WTC11 (cell line): ENCODE data around the gene CDX2. TPM values are rescaled to one million over a fixed set of nuclear protein-coding genes. Genes with fewer than 3 reads are reported as not detected.

ENCODE experiments used
- ATAC-seq: fragments of 200-7000 bp; cut with Tn5 transposase; 2 replicates; pipeline ENCODE4 v1.10.0; 2021; ENCODE audit warnings: mild to moderate bottlenecking, moderate library complexity
- CTCF ChIA-PET: fragments of 300-600 bp; sonication (Branson Sonifier 250); formaldehyde crosslinking; loops from one replicate; lab custom pipeline; 2021; ENCODE audit warnings: antibody characterized with exemption; lab: Charles Lee
- POLR2A ChIA-PET: fragments of 350-600 bp; sonication (Branson Sonifier 250); formaldehyde crosslinking; loops from one replicate; lab custom pipeline; 2021; ENCODE audit warnings: antibody characterized with exemption; lab: Charles Lee
- DNase-seq: peaks from one replicate; pipeline ENCODE4 v3.0.0; 2021; ENCODE audit warnings: low spot score
- H3K27ac Mint-ChIP-seq: 2 replicates; pipeline ENCODE4 v1.8.0; 2021; ENCODE audit warnings: mixed read lengths
- H3K27me3 Mint-ChIP-seq: 2 replicates; pipeline ENCODE4 v1.8.0; 2021; ENCODE audit warnings: low read depth, mild to moderate bottlenecking, moderate library complexity, mixed read lengths
- H3K36me3 Mint-ChIP-seq: 2 replicates; pipeline ENCODE4 v1.8.0; 2021; ENCODE audit warnings: mixed read lengths
- H3K4me1 Mint-ChIP-seq: 2 replicates; pipeline ENCODE4 v1.8.0; 2022; ENCODE audit warnings: mixed read lengths
- H3K4me3 Mint-ChIP-seq: 2 replicates; pipeline ENCODE4 v1.8.0; 2021; ENCODE audit warnings: mild to moderate bottlenecking, moderate library complexity, mixed read lengths
- H3K9me3 Mint-ChIP-seq: 2 replicates; pipeline ENCODE4 v1.8.0; 2021; ENCODE audit warnings: mixed read lengths
- ARID4B ChIP-seq: sonication (generic); formaldehyde crosslinking; IDR thresholded peaks from 2 replicates; pipeline ENCODE4 v1.8.0; 2023; ENCODE audit warnings: missing genetic modification reagents, mild to moderate bottlenecking, borderline replicate concordance
- ATF2 ChIP-seq: sonication (generic); formaldehyde crosslinking; IDR thresholded peaks from 2 replicates; pipeline ENCODE4 v1.8.1; 2022; ENCODE audit warnings: low read depth, missing genetic modification reagents, borderline replicate concordance
- CREB1 ChIP-seq: sonication (generic); formaldehyde crosslinking; IDR thresholded peaks from 2 replicates; pipeline ENCODE4 v1.8.0; 2023; ENCODE audit warnings: mild to moderate bottlenecking, missing genetic modification reagents
- FOXJ3 ChIP-seq: sonication (generic); formaldehyde crosslinking; IDR thresholded peaks from 2 replicates; pipeline ENCODE4 v1.9.0; 2021; ENCODE audit warnings: missing genetic modification reagents, mild to moderate bottlenecking, borderline replicate concordance
- JAZF1 ChIP-seq: fragments of 250-450 bp; sonication (Bioruptor Pico); IDR thresholded peaks from 2 replicates; pipeline ENCODE4 v1.9.0; 2021; ENCODE audit warnings: moderate library complexity, mild to moderate bottlenecking, inconsistent platforms
- NFATC4 ChIP-seq: fragments of 250-450 bp; sonication (Bioruptor Pico); IDR thresholded peaks from 2 replicates; pipeline ENCODE4 v1.9.0; 2021; ENCODE audit warnings: mild to moderate bottlenecking
- NR3C1 ChIP-seq: sonication (generic); formaldehyde crosslinking; conservative IDR thresholded peaks from 2 replicates; pipeline ENCODE4 v1.8.1; 2023; ENCODE audit warnings: low read depth, mild to moderate bottlenecking, missing genetic modification reagents
- RORB ChIP-seq: fragments of 250-450 bp; sonication (Bioruptor Pico); IDR thresholded peaks from 2 replicates; pipeline ENCODE4 v1.9.0; 2021; ENCODE audit warnings: mild to moderate bottlenecking
- SP1 ChIP-seq: sonication (generic); formaldehyde crosslinking; conservative IDR thresholded peaks from 2 replicates; pipeline ENCODE4 v1.8.1; 2022; ENCODE audit warnings: missing genetic modification reagents
- ZBTB21 ChIP-seq: sonication (generic); formaldehyde crosslinking; IDR thresholded peaks from 2 replicates; pipeline ENCODE4 v1.8.1; 2023; ENCODE audit warnings: mild to moderate bottlenecking, missing genetic modification reagents, borderline replicate concordance
- total RNA-seq: library from RNA; stranded (reverse); gene quantifications from 3 replicates; pipeline ENCODE4 v1.2.3, GENCODE V29; 2021
- TF ChIP-seq, protein P1 (sequence below): sonication (generic); formaldehyde crosslinking; conservative IDR thresholded peaks from 2 replicates; pipeline ENCODE4 v1.8.1; 2023; ENCODE audit warnings: mild to moderate bottlenecking, low read depth, missing genetic modification reagents, moderate library complexity
- TF ChIP-seq, protein P2 (sequence below): fragments of 200-600 bp; IDR thresholded peaks from 2 replicates; pipeline ENCODE4 v1.8.0; 2022; ENCODE audit warnings: antibody characterized with exemption
- TF ChIP-seq, protein P3 (sequence below): sonication (generic); formaldehyde crosslinking; IDR thresholded peaks from 2 replicates; pipeline ENCODE4 v1.8.0; 2023; ENCODE audit warnings: mild to moderate bottlenecking, missing genetic modification reagents

CDX2 gene
- total RNA-seq, 1 experiment from 2014 or later, result 0.44 TPM

- no peak; the same call in 1 of the 2 replicates for ATAC-seq
- peaks cover 2% of the 10 kb centered on the region; the same call in 1 of the 2 replicates for H3K27me3 Mint-ChIP-seq
- peaks cover 8% of the 10 kb centered on the region for H3K4me1 Mint-ChIP-seq
- POLR2A ChIA-PET, result no interaction called here
- no peak overlapping the region for H3K4me3 Mint-ChIP-seq
- H3K36me3 Mint-ChIP-seq, result no peaks in the 10 kb centered on the region
- no peaks in the 10 kb centered on the region for H3K9me3 Mint-ChIP-seq
- CTCF ChIA-PET, result interaction anchor here (0.6 to 1.6 kb wide), 5 partner anchors 17 to 611 kb away, joined by 3 to 4 read pairs (median 3); no protein-coding TSS in a partner anchor
- no peak for DNase-seq
- TF ChIP-seq SP1 (CRISPR knock-in tag) (no peak), CREB1 (CRISPR knock-in tag) (no peak), ZBTB21 (CRISPR knock-in tag) (no peak)
- no peak overlapping the region for H3K27ac Mint-ChIP-seq
Observed at GRCh38 chr13:28001049-28001448, 31.9 kb upstream of the CDX2 start.

- ATAC-seq (peak; percentile 83), DNase-seq (no peak)
- Mint-ChIP-seq H3K36me3 (no peaks in the 10 kb centered on the region), H3K4me3 (no peak overlapping the region), H3K4me1 (peaks cover 8% of the 10 kb centered on the region), H3K27me3 (peaks cover 2% of the 10 kb centered on the region; the same call in 1 of the 2 replicates), H3K9me3 (no peaks in the 10 kb centered on the region), H3K27ac (no peak overlapping the region)
- POLR2A ChIA-PET, result no interaction called here
- CTCF ChIA-PET, result interaction anchor here (0.6 to 1.6 kb wide), 5 partner anchors 17 to 611 kb away, joined by 3 to 4 read pairs (median 3); no protein-coding TSS in a partner anchor
- TF ChIP-seq, protein P1, sequence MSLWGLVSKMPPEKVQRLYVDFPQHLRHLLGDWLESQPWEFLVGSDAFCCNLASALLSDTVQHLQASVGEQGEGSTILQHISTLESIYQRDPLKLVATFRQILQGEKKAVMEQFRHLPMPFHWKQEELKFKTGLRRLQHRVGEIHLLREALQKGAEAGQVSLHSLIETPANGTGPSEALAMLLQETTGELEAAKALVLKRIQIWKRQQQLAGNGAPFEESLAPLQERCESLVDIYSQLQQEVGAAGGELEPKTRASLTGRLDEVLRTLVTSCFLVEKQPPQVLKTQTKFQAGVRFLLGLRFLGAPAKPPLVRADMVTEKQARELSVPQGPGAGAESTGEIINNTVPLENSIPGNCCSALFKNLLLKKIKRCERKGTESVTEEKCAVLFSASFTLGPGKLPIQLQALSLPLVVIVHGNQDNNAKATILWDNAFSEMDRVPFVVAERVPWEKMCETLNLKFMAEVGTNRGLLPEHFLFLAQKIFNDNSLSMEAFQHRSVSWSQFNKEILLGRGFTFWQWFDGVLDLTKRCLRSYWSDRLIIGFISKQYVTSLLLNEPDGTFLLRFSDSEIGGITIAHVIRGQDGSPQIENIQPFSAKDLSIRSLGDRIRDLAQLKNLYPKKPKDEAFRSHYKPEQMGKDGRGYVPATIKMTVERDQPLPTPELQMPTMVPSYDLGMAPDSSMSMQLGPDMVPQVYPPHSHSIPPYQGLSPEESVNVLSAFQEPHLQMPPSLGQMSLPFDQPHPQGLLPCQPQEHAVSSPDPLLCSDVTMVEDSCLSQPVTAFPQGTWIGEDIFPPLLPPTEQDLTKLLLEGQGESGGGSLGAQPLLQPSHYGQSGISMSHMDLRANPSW (CRISPR knock-in tag), result no peak
- TF ChIP-seq NFATC4 (CRISPR knock-in tag) (no peak), CREB1 (CRISPR knock-in tag) (no peak)
Observed at GRCh38 chr13:28000567-28000966, 31.5 kb upstream of the CDX2 start.

DNA sequence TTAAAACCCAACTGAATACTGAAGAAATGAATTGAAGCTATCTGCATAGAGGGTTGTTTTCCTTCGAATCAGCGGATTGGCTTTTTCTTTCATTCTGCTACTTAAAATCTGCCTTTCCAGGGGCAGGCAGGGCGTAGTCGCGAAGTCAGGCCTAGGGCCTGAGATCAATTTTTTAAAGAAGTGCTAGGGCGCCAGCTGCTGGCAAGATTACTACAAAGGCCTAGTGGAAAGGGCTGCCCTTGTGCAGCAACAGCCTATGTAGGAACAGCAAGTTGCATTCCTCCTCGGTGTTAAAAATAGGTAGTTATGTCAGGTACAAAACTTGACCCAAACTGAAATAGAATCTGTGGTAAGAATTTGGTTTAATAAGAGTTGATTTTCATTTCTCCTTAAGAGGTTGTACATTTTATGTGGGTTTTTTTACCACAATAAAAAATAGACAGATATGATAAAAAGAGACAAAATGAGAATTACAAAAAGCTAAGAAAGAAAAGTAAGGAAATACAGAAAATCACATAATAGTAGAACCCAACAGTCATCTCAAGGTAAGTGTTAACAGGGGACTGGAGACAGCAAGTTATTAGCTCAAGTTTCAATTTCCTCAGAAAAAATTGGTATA, 28.9 kb upstream of the CDX2 start:
- DNase-seq (peak; percentile 76), ATAC-seq (peak; percentile 89)
- Mint-ChIP-seq H3K36me3 (no peaks in the 10 kb centered on the region), H3K27me3 (peaks cover 2% of the 10 kb centered on the region; the same call in 1 of the 2 replicates), H3K4me3 (no peak overlapping the region), H3K4me1 (peaks cover 8% of the 10 kb centered on the region), H3K9me3 (no peaks in the 10 kb centered on the region), H3K27ac (peak overlapping the region; percentile 58)
- ChIA-PET CTCF (interaction anchor here (0.5 to 1.8 kb wide), 6 partner anchors 9 to 517 kb away, joined by 3 to 8 read pairs (median 6); partner anchors contain the start of gene URAD), POLR2A (no interaction called here)
- TF ChIP-seq, protein P2, sequence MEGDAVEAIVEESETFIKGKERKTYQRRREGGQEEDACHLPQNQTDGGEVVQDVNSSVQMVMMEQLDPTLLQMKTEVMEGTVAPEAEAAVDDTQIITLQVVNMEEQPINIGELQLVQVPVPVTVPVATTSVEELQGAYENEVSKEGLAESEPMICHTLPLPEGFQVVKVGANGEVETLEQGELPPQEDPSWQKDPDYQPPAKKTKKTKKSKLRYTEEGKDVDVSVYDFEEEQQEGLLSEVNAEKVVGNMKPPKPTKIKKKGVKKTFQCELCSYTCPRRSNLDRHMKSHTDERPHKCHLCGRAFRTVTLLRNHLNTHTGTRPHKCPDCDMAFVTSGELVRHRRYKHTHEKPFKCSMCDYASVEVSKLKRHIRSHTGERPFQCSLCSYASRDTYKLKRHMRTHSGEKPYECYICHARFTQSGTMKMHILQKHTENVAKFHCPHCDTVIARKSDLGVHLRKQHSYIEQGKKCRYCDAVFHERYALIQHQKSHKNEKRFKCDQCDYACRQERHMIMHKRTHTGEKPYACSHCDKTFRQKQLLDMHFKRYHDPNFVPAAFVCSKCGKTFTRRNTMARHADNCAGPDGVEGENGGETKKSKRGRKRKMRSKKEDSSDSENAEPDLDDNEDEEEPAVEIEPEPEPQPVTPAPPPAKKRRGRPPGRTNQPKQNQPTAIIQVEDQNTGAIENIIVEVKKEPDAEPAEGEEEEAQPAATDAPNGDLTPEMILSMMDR, result 0 out of 2 replicates have a peak, but pooled peaks have one; percentile 22
- TF ChIP-seq FOXJ3 (CRISPR knock-in tag), result no peak
- TF ChIP-seq, all 79 proteins: peak for 1

- H3K4me3 Mint-ChIP-seq, result no peak overlapping the region
- no peak for ATAC-seq
- H3K4me1 Mint-ChIP-seq, result no peaks in the 10 kb centered on the region
- peaks cover 20% of the 10 kb centered on the region for H3K27me3 Mint-ChIP-seq
- POLR2A ChIA-PET, result no interaction called here
- H3K36me3 Mint-ChIP-seq, result no peaks in the 10 kb centered on the region
- CTCF ChIA-PET, result interaction anchor here (1.2 kb wide), 1 partner anchor 38 kb away, joined by 3 read pairs; no protein-coding TSS in a partner anchor
- no peaks in the 10 kb centered on the region for H3K9me3 Mint-ChIP-seq
- no peak overlapping the region for H3K27ac Mint-ChIP-seq
- no peak for DNase-seq
- no peak for TF ChIP-seq SP1 (CRISPR knock-in tag)
- TF ChIP-seq, protein P3, sequence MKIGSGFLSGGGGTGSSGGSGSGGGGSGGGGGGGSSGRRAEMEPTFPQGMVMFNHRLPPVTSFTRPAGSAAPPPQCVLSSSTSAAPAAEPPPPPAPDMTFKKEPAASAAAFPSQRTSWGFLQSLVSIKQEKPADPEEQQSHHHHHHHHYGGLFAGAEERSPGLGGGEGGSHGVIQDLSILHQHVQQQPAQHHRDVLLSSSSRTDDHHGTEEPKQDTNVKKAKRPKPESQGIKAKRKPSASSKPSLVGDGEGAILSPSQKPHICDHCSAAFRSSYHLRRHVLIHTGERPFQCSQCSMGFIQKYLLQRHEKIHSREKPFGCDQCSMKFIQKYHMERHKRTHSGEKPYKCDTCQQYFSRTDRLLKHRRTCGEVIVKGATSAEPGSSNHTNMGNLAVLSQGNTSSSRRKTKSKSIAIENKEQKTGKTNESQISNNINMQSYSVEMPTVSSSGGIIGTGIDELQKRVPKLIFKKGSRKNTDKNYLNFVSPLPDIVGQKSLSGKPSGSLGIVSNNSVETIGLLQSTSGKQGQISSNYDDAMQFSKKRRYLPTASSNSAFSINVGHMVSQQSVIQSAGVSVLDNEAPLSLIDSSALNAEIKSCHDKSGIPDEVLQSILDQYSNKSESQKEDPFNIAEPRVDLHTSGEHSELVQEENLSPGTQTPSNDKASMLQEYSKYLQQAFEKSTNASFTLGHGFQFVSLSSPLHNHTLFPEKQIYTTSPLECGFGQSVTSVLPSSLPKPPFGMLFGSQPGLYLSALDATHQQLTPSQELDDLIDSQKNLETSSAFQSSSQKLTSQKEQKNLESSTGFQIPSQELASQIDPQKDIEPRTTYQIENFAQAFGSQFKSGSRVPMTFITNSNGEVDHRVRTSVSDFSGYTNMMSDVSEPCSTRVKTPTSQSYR (CRISPR knock-in tag), result no peak
- TF ChIP-seq ATF2 (CRISPR knock-in tag), result no peak
- TF ChIP-seq RORB (CRISPR knock-in tag), result no peak
- no peak for TF ChIP-seq NR3C1 (CRISPR knock-in tag)
- no peak for TF ChIP-seq JAZF1 (CRISPR knock-in tag)
- TF ChIP-seq ARID4B (CRISPR knock-in tag), result no peak
Observed at GRCh38 chr13:27991881-27992280, 22.8 kb upstream of the CDX2 start.
